ENCODE data around the gene RFX3. TPM values are rescaled to one million over a fixed set of nuclear protein-coding genes. Genes with fewer than 3 reads are reported as not detected.

The RFX3 gene
- total RNA-seq, 1 experiment from 2014 or later: 0.74 TPM

- DNase-seq (ENCODE audit: low read depth): no peak
Observed at GRCh38 chr9:3235497-3235896, 290.3 kb downstream of the RFX3 start.

GRCh38 chr9:3224931-3225330, 300.9 kb downstream of the RFX3 start:
- no peak for DNase-seq (ENCODE audit: low read depth)

GRCh38 chr9:3215658-3216057, 310.1 kb downstream of the RFX3 start:
- no peak for DNase-seq (ENCODE audit: low read depth)

GRCh38 chr9:3214741-3215140, 311.1 kb downstream of the RFX3 start:
- DNase-seq (ENCODE audit: low read depth): no peak

- no peak for DNase-seq (ENCODE audit: low read depth)
Observed at GRCh38 chr9:3205421-3206095, 320.2 kb downstream of the RFX3 start.

- DNase-seq (ENCODE audit: low read depth): peak; percentile 37
Observed at GRCh38 chr9:3200331-3200774, 325.4 kb downstream of the RFX3 start.

GRCh38 chr9:3193791-3194190, 332.0 kb downstream of the RFX3 start:
- no peak for DNase-seq (ENCODE audit: low read depth)

GRCh38 chr9:3191715-3192114, 334.1 kb downstream of the RFX3 start:
- no peak for DNase-seq (ENCODE audit: low read depth)

GRCh38 chr9:3189113-3189861, 336.5 kb downstream of the RFX3 start:
- no peak for DNase-seq (ENCODE audit: low read depth)

GRCh38 chr9:3186751-3187150, 339.1 kb downstream of the RFX3 start:
- no peak for DNase-seq (ENCODE audit: low read depth)

- DNase-seq (ENCODE audit: low read depth): peak; percentile 75
Observed at GRCh38 chr9:3181049-3181953, 344.5 kb downstream of the RFX3 start.

GRCh38 chr9:3180696-3181048, 345.1 kb downstream of the RFX3 start:
- no peak for DNase-seq (ENCODE audit: low read depth)

- no peak for DNase-seq (ENCODE audit: low read depth)
Observed at GRCh38 chr9:3179711-3180110, 346.1 kb downstream of the RFX3 start.

- DNase-seq (ENCODE audit: low read depth): no peak
Observed at GRCh38 chr9:3177936-3178335, 347.9 kb downstream of the RFX3 start.

- DNase-seq (ENCODE audit: low read depth): no peak
Observed at GRCh38 chr9:3177146-3177761, 348.5 kb downstream of the RFX3 start.

GRCh38 chr9:3173374-3173773, 352.4 kb downstream of the RFX3 start:
- DNase-seq (ENCODE audit: low read depth): no peak

- no peak for DNase-seq (ENCODE audit: low read depth)
Observed at GRCh38 chr9:3170819-3171218, 355.0 kb downstream of the RFX3 start.

All from Daoy (cell line).